Germinal center (tissue), 1 donor: ENCODE data around the gene SULT1E1.
"Not testable (repeated sequence)": the region's sequence is repeated elsewhere in the genome, so short reads cannot be mapped to it uniquely, and the experiment has no call there.

Experiments used
- DNase-seq: peaks from one replicate; pipeline ENCODE4 v3.0.0; 2012; ENCODE audit warnings: mixed read lengths, low spot score

Gene SULT1E1

DNA sequence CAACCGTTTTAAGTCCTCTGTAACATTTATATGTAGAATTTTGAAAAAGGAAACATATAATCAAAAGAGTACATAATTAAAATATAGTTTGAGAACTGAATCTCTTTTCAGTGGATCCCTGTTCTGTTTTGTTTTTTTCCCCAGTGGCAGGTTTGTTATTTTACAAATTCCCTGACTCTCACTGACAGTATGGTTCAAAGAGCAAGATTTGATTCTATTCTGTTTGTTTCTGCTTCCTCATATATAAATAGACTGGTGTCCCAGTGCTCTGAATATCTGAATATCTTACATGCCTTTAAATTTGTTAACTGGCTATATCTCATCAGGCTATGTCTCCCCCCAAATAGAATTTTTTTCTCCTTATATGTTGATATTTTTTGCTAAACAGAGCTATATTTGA lies 16.6 kb downstream of the SULT1E1 start:
- no peak for DNase-seq

DNA sequence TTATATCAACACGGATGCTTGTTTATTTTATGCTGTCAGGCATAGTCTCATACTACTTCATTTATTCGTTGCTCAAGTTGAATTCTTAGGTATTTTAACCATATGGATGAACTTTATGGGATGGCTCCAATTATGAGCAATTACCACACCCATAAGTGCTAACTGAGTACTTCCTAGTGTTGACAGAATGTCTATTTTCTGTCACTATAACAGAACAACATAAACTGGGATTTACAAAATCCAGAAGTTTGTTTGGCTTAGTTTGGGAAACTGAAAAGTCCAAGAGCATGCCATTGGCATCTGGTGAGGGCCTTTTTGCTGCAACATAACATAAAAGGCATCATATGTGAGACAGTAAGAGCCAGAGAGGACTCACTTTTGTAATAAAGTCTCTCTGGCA lies 21.0 kb downstream of the SULT1E1 start:
- no peak for DNase-seq

DNA sequence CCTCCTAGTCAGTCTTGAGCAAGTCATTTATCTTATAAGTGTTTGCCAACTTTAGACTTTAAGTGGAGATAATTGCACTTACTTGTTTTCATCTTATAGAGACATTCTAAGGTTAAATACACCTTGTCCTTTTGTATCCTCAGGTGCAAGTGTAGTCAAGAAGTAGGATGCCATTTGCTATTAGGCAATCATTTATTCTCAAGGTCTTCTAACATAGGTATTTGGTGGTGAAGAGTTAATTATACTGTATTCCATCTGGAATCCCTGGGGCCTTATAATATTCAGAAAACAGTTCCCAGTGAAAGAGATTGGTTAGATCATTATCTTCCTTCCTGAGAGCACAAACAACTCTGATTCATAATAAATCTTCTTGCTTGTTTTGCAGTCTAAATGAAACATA lies 23.7 kb downstream of the SULT1E1 start:
- DNase-seq = no peak

DNA sequence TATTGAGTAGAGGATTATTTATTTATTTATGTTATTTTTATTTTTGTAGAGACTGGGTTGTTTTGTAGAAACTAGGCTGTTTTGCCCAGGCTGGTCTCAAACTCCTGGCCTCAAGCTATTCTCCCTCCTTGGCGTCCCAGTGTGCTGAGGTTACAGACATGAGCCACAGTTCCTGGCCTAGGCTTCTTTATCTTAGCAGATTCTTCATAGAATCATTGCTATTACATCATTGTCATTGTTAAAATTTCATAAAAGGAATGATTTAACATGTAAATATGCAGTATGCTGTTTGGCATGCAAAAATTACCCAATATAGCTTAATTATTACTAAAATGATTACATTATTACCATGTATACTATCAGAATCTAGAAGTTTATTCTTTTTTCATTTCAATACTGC lies 24.2 kb downstream of the SULT1E1 start:
- no peak for DNase-seq

DNA sequence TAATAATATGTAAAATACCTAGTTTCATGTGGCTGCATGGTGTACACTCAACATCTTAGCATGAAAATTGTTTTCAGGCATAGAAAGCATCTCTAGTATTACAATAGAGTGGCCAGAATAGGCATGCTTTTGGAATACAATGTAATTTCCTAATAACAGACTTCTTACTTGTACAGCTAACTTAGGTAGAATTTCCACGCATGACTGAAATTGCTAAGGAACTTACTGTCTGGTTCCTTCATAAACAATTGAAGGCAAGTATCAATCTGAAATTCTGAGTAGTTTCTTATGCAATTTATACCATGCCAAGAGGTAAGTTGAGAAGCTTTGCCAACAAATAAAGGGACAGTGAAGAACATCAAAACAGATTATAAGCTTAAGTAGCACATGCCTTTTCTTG lies 26.7 kb downstream of the SULT1E1 start:
- DNase-seq = no peak

DNA sequence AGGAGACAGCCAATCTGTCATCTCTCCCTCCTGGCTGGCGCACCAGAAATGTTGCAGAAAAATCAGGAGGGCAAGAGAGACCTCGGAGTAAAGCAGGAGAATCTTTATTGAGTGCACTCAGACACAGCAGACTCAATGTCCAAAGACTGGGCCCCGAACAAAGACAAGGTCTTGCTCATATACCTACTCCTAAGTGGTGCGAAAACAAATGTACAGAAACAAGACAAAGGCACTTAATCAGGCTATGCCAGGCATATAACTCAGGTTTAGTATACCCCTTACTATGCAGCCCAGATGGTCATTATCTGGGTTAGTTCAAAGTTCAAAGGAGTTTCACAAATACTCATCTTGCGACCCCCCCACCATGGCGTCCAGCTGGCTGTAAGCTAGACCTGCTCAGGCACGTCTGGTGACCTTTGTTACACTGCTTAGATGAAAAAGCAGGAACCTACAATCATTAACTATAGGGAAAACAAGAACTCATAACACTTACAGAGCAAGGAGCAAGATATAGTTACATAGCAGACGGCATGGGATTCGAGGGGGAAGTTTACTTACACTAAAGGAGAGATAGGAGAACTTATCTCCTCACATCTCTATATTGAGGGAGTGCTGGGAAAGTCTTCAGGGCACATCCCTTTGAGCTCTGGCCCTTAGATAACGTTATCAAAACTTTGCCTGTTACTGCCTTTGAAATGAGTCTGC lies 27.5 kb downstream of the SULT1E1 start:
- DNase-seq = no peak

DNA sequence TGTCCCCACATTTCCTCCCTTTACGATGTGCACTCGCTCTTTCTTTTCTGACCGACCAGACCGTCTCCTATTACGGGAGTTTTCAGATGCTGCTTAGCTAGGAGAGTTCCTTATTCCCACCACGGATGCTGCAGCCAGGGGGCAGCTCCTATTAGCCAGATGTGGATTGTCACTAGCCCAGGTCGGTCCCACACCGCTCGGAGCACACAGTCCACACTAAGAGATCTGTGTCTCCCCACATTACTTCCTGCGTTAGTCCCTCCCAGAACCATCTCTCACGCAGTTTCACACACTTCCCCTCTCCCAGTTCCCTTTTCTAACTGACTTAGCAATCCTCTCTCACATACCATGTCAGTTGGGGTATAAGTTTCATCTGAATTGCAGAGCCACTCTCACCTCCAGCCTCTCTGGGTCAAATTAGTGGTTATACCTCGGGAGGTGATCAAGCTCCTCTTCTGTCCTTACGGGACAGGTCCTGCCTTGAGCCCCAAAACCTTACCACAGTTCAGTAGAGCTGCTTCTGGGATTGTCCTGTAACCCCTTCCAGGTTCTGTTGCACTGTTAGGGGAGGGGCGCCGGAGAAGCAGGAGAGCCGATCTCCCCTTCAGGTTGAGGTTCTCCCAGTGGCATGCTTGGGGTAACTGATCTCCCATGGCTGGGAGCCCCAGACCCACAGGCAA lies 28.2 kb downstream of the SULT1E1 start:
- peak; percentile 5 for DNase-seq

DNA sequence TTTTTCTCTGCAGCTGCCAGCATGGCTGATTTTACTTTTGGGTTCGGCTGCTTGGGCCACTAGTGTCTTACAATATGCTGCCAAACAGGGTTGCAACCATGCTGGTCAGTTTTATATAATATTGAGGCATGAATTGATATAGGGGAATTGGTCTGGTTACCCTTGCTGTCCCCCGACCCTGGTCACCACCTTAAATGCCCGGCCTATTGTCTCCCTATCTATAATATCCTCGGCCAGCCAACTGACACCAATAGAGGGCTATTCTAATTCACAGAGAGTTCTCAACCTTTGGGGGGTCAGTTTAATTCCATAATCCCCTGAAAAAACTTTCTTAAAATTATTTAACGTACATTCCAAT lies 28.7 kb downstream of the SULT1E1 start:
- no peak for DNase-seq

DNA sequence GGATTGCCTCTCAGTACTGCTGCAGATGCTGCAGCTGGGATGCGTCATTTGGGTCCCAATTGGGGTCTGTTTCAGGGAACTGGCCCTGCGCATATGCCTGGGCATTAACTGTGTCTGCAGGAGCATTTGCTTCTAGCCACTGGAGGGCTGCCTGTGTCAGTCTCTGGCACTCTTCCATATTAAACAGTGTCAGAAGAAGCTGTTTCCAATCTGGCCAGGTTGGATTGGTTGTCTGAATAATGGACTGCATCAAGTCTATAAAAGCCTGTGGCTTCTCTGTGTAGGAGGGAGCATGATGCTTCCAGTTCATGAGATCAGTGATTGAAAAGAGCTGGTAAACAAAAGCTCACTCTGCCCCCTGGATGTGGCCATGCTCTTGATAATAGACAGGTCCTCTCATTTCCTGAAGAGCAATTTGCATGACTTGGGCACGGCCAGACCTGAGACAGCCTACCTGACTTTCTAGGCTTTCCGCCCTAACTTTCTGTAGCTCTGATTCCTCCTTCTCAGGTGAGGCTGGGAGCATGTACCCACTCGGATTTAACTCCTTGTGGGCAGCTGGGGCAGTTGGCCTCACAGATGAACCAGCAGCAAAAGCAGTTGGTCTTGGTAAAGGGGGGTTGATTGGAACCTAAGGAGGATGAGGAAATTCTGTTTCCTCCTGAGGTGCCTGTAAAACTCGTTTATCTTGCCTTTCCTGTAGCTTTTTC lies 29.2 kb downstream of the SULT1E1 start:
- no peak for DNase-seq

DNA sequence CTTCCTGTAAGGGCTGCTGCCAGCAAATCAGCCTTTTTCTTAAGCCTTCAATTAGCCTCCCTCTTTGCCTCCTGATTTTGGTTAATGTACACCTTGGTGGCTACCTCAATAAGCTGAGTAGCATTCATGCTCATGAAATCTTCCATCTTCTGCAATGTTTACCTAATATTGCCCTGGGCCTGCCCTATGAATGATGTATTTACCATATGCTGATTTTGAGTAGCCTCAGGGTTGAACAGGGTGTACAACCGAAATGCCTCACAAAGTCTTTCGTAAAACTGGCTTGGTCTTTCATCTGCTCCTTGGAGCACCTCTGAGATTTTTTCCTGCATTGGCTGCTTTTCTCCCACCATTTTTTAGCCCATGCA lies 29.8 kb downstream of the SULT1E1 start:
- no peak for DNase-seq

DNA sequence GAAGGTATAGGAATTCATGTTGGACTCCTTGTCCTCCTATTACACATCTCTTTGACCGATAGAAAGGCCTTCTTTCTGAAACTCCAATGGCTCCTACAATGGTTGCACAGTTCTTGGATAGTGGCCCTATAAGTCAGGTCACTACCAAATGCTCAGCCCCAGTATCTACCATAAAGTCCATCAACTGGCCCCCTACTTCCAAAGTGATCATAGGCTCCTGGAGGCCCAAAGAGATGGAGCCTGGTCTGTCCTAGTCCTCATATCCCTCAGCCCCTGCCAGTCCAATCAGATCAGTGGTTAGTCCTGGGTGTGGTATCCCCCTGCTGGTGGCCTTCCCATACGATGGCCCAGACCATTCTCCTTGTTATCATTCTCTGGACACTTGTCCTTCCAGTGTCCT lies 30.3 kb downstream of the SULT1E1 start:
- DNase-seq = no peak

DNA sequence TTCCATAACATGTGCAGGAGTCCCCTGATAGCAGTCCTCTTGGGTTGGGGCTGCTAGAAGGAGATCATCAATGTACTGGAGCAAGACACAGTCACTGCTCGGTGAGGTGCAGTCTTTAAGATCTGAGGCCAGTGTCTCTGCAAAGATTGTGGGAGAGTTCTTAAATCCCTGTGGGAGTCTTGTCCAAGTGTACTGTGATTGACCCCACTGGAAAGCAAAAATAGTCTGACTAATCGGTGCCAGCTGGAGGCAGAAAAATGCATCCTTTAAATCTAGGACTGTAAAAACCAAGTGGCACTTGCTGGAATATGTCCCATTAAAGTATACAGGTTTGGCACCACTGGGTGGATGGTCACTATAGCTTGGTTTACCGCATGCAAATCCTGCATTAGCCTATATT lies 31.1 kb downstream of the SULT1E1 start:
- DNase-seq = no peak

DNA sequence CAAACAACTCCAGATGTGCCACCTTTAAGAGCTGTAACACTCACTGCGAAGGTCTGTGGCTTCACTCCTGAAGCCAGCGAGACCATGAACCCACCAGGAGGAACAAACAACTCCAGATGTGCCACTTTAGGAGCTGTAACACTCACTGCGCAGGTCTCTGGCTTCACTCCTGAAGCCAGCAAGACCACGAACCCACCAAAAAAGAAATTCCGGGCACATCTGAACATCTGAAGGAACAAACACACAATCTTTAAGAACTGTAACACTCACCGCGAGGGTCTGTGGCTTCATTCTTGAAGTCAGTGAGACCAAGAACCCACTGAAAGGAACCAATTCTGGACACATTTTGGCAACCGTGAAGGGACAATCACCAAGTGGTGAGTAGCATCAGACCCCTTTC lies 34.9 kb downstream of the SULT1E1 start:
- not testable (repeated sequence) for DNase-seq

DNA sequence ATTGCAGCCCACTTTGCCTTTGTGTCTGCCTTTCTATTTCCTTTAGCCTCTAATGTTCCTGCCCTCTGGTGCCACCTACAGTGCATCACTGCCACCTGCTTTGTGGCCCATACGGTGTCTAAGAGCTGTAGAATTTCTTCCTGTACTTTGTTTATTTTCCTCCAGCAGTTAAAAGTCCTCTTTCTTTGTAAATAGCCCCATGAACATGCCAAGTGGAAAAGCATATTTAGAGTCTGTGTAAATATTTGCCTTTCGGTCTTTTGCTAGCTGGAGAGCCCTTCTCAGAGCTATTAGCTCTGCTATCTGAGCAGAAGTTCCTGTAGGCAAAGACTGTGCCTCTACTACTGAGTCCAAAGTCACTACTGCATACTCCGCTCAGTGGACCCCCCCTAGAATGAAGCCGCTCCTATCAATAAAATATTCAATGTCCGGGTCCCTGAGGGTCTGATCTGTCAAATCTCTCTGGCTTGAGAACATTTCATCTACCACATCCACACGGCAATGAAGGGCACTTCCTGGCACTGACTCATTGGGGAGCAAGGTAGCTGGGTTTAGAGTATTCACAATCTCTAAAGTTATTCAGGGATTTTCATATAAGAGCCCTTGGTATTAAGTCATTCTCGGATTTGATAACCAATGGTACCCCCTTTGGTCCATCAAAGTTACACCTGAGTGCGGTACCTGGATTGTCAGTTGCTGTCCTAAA lies 36.3 kb downstream of the SULT1E1 start:
- DNase-seq = peak; percentile 5

DNA sequence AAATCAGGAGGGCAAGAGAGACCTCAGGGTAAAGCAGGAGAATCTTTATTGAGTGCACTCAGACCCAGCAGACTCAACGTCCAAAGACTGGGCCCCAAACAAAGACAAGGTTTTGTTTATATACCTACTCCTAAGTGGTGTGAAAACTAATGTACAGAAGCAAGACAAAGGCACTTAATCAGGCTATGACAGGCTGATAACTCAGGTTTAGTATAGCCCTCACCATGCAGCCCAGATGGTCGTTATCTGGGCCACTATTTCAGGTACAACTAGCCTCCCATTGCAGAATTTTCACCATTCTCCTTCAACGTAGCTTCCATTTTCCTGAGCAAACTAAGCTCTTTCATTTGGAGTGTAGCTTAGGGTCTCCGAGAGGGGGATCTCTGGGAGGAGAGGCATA lies 36.9 kb downstream of the SULT1E1 start:
- DNase-seq = no peak

DNA sequence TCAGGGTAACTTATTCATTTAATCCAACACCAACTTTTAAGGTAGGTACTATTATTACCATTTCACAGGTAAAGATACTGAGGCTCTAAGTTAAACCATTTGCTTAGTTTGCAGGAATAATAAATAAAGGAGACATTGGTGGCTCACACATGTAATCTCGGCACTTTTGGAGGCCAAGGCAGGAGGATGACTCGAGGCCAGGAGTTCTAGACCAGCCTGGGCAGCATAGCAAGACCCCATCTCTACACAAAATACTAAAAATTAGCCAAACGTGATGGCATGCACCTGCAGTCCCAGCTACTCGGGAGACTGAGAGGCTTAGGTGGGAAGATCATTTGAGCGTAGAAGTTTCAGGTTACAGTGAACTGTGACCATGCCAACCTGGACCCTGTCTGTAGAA lies 37.7 kb downstream of the SULT1E1 start:
- DNase-seq = no peak

DNA sequence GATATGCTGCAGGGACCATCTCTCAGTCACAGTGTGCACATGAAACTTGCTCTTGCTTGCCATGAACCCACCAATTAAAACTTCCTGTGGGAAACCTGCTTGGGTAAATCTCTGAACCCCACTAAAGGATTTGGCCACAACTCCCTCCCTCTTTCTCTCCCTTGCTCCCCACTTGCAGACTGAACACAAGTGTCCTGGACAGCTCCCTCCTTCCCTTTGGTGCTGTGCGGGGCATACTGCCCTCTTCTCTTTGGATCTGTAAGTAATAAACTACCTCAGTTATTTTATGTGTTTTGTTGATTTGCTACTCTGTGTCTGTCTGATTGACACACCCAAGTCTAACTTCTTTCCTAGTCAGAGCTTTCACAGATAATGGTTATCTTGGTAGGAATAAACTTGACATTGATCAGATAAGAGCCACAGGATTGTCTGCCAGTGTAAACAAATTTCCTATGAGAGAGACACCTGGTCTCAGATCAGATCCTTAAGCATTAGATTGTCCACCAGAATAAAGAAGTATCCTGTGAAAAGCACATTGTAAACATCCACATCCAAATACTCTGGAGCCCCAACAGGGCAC lies 41.8 kb downstream of the SULT1E1 start:
- DNase-seq = no peak

DNA sequence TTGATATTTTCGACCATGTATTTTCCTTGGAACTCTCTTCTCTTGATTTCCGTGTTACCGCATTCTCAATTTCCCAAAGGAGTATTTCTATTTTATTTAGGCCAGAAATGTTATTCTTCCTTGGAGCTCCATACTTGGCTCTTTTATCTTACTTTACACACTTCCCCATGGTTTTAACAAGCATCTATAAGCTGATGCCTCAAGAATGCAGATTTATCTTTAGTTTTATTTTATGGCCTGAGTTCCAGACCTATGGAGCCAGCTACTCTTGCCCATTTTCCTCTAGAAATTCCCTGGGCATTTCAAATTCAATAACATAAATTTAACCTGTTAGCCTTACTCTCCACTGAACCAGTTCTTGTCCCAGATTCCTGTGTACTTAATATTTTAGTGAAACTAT lies 43.7 kb downstream of the SULT1E1 start:
- DNase-seq = no peak

DNA sequence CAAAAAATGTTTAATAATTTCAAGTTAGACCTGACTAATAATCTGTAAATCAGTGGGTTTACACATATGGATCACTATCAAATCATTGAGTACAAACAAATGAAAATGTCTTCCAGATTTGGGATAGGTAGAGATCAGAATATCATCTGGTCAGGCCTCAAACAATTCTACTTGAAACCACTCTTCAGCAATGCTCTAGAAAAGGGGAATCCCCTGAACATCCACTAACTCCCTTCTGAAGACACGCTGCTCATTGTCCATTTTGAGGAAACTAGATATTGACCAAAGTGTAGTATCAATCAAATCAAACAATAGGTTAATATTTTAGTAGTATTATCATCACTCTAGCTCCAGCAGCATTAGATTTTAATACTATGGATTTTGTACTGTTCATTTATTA lies 46.3 kb downstream of the SULT1E1 start:
- no peak for DNase-seq

DNA sequence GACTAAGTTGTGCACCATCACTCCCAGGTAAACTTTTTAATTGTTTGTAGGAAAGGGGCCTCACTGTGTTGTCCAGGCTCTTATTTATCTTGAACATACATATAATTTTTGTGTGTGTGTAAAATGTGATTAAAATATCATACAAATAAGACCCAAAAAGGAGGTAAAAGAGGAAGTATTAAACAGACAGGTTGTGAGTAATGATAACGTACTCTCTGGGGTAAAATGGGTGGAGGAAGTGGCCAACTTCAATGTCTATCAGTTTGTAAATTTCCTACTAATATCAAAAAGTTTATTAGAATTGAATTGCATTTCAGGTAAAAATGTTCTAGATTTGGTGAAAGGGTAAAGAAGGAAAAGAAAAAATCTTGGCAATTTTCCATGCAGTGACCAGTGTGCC lies 48.8 kb downstream of the SULT1E1 start:
- DNase-seq = no peak

DNA sequence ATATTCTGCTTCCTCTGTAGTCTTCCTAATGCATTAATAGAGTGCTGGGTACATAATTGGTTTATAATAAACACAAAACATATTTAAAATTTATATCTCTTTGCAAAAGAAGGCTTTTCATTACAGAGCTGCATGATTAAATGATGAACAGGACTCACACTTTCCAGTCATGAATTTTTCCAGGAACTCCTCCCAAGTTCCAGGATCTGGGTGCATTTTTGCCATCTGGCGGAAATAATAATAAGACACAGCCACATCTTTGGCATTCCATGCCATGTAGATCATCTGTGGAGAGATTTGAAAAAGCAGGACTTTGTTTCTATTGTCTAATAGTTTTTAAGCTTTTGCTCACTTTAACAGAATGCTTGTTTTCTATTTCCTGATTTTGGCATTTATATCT lies 59.3 kb downstream of the SULT1E1 start:
- DNase-seq = no peak

DNA sequence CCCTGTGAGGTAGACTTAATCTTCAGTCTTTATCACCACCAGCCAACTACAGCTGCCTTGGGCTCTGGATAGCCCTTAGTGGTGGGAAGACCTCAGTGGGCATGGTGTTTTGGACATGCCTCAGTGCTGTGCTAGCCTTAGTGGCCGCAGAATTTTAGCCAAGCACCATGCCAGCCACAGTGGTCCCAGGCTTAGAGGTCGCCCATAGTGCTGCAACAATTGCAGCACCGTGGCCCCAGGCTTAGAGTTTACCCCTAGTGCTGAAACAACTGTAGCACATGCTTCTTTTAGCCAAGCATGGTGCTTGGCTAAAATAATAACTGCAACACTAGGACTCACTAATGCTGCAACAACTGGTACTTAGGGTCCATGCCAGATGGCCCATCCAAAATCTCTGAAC lies 60.6 kb downstream of the SULT1E1 start:
- DNase-seq = no peak

DNA sequence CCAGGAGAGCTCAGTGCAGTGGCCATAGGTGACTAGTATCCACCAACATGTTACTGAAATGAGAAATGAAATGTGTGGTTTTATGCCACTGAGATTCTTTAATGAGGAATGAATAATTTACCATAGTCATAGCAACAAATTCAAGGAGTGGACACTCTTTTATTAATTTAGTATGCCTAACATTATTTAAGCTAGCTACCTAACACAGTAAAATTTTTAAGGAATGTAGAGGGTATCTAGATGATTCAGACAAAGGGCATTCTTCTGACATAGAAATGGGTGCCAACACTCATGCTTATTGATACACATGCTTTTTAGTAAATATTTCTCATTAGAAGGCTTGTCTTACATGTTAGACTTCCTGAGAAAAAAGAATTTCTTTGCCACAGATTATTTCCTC lies 66.2 kb downstream of the SULT1E1 start:
- no peak for DNase-seq
